CD4-positive, CD25-positive, alpha-beta regulatory T cell (primary cell): ENCODE results near the gene TRIM47. TPM values are rescaled to one million over a fixed set of nuclear protein-coding genes. Genes with fewer than 3 reads are reported as not detected.

Experiments used
- ATAC-seq, 2 donors: fragments of 150-1000 bp; cut with Tn5 transposase; one replicate each; pipeline ENCODE4 v1.10.0; 2021; ENCODE audit warnings: low read depth in 2 of 2, moderate number of reproducible peaks in 2 of 2, moderate library complexity in 1 of 2
- DNase-seq, 3 donors: peaks; one replicate each; pipeline versions ENCODE4 v3.0.0 to v3.0.0-alpha.2; 2012 to 2022; ENCODE audit warnings: mixed read lengths in 1 of 3
- H3K27ac ChIP-seq: one replicate; pipeline ENCODE4 v1.7.0; 2013; ENCODE audit warnings: mild to moderate bottlenecking, low read length; ENCODE audit not compliant: insufficient read depth, poor library complexity, severe bottlenecking
- H3K27me3 ChIP-seq: one replicate; pipeline ENCODE4 v1.7.0; 2013; ENCODE audit warnings: low read length; ENCODE audit not compliant: control insufficient read depth, insufficient read depth
- H3K36me3 ChIP-seq: one replicate; pipeline ENCODE4 v1.7.0; 2013; ENCODE audit warnings: mild to moderate bottlenecking, low read length, moderate library complexity; ENCODE audit not compliant: control insufficient read depth, insufficient read depth
- H3K4me1 ChIP-seq: 2 replicates; pipeline ENCODE4 v1.7.0; 2013; ENCODE audit warnings: mild to moderate bottlenecking, low read length; ENCODE audit not compliant: insufficient read depth, control insufficient read depth, poor library complexity, severe bottlenecking
- H3K4me3 ChIP-seq: one replicate; pipeline ENCODE4 v1.7.0; 2013; ENCODE audit warnings: low read depth, mild to moderate bottlenecking, low read length, moderate library complexity
- H3K9me3 ChIP-seq, 2 experiments: 1 replicate in 1 of 2; 2 replicates in 1 of 2; pipeline ENCODE4 v1.7.0; 2013; ENCODE audit warnings: low read length in 2 of 2, mild to moderate bottlenecking in 1 of 2, moderate library complexity in 1 of 2; ENCODE audit not compliant: control insufficient read depth in 2 of 2
- H3K27ac Mint-ChIP-seq, 3 donors: one replicate each; pipeline ENCODE4 v1.8.0; 2020 to 2022; ENCODE audit warnings: mild to moderate bottlenecking in 3 of 3, mixed read lengths in 3 of 3, moderate library complexity in 2 of 3
- H3K27me3 Mint-ChIP-seq: one replicate; pipeline ENCODE4 v1.8.0; 2022; ENCODE audit warnings: mild to moderate bottlenecking, mixed read lengths
- H3K36me3 Mint-ChIP-seq: one replicate; pipeline ENCODE4 v1.8.0; 2020; ENCODE audit warnings: mixed read lengths
- H3K4me1 Mint-ChIP-seq, 4 donors: one replicate each; pipeline ENCODE4 v1.8.0; 2020 to 2022; ENCODE audit warnings: mixed read lengths in 4 of 4, mild to moderate bottlenecking in 1 of 4
- H3K4me3 Mint-ChIP-seq, 4 donors: one replicate each; pipeline ENCODE4 v1.8.0; 2020 to 2022; ENCODE audit warnings: mild to moderate bottlenecking in 4 of 4, mixed read lengths in 4 of 4, moderate library complexity in 3 of 4
- H3K9me3 Mint-ChIP-seq, 7 donors: one replicate each; pipeline ENCODE4 v1.8.0; 2020 to 2022; ENCODE audit warnings: mixed read lengths in 7 of 7, mild to moderate bottlenecking in 3 of 7, moderate library complexity in 2 of 7
- polyA plus RNA-seq, 4 donors: library from polyadenylated mRNA; unstranded; fragments of 300-500 nt; fragmentation: Illumina TruSeq; gene quantifications; one replicate each; pipeline ENCODE4 v1.2.3, GENCODE V29; 2021
- total RNA-seq: library from RNA; stranded (reverse); gene quantifications from one replicate; pipeline ENCODE4 v1.2.3, GENCODE V29; 2022

The TRIM47 gene
- total and polyA plus RNA-seq, 5 donors from 2014 or later: 3.6 to 16.6 (median 15.2) TPM

DNA sequence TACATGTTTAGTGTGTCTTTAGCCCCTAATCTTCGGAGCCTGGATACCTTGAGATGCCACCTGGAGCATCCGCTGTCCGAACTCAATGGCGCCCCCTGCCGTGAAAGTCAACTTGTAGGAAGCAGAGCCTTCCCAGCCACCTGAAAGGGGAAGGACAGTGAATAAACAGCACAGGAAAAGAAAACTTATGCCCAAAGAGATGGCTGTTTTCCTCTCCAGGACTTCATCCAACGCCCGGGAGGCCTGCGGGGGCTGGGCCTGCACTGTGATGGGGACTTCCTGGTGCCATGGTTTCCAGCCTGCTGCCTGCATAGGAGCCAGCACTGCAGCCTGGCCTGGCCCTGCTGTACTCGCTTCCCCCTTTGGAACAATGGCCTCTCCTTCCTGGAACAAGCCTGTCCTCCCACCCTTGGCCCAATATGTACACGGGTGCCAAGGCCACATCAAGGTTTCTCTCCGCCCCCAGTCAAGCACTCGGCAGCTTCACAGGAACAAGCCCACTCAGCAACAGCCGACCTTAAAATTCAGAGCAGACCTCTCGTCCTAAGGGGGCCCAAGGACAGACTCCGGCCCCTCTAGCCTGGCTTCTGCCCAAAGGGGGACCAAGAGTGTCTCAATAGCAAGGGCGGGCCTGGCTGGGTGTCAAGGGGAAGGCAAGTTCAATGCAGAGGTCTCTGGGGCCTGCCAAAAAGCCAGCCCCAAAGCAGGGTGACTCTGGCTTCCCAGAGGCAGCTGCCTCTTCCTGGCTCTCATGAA lies 29.7 kb downstream of the TRIM47 start:
- H3K27me3 Mint-ChIP-seq: no peaks in the 10 kb centered on the region
- ATAC-seq: no peak

DNA sequence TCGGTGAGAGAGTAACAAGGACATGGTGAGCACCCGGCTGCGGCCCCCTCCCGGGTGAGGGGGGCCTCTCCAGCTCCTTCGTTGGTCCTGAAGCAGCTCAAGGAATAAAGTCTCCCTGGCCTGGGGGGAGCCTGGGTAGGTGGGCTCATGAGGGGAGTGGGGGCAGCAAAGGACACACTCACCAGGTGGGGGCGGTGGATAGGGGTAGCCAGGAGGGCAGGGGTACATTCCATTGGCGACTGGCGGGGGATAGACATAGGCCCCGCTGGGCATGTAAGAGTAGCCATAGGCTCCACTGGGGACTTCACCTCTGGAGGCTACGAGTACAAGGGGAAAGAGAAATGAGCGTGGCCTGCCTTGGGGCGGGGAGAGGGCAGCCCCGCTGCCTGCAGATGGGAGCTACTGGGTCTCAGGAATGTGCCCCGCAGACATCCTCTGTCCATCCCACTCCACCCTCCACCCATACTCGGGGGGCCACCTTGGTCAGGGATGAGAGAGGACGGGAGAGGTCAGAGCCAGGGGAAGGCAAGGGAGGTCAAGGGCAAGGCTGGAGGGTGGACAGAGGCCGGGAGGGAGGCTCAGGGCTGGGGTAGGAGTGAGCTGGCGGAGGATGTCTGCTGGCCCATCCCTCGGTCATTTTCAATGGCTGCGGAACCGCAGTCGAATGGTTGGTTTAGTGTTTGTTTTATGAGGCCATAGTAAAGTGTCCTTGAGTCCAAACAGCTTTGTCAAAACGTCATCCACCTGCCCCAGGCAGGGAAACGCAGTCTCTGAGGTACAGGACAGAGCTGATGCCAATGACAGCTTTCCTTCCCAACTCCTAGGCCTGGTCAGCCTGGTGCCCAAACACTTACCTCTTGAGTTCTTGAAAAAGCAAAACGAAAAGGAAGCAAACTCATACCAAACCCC lies 30.5 kb downstream of the TRIM47 start:
- Histone ChIP-seq H3K27ac (no peak overlapping the region), H3K9me3 (no peaks in the 10 kb centered on the region), H3K36me3 (peaks cover 56% of the 10 kb centered on the region), H3K4me1 (peaks cover 30% of the 10 kb centered on the region), H3K27me3 (no peaks in the 10 kb centered on the region), H3K4me3 (no peak overlapping the region)
- Mint-ChIP-seq H3K4me1 (peaks cover 4 to 42% (median 15%) of the 10 kb centered on the region in 4 donors), H3K27me3 (no peaks in the 10 kb centered on the region), H3K36me3 (peaks cover 16% of the 10 kb centered on the region), H3K9me3 (no peaks in the 10 kb centered on the region), H3K27ac (peak overlapping the region in 2 of 3 donors; percentile 69 to 78), H3K4me3 (peak overlapping the region in 2 of 4 donors; percentile 68 to 97)
- ATAC-seq (no peak), DNase-seq (no peak)

More for the DNA sequence above, 29.7 kb downstream of the TRIM47 start:
- H3K36me3 Mint-ChIP-seq: peaks cover 16% of the 10 kb centered on the region
- H3K27me3 ChIP-seq: no peaks in the 10 kb centered on the region
- peaks cover 56% of the 10 kb centered on the region for H3K36me3 ChIP-seq
- peak overlapping the region in 2 of 4 donors; percentile 68 to 97 for H3K4me3 Mint-ChIP-seq
- peaks cover 31% of the 10 kb centered on the region for H3K4me1 ChIP-seq
- no peak overlapping the region for H3K27ac ChIP-seq
- peak overlapping the region; percentile 32 to 70 (median 69) for H3K27ac Mint-ChIP-seq
- no peaks in the 10 kb centered on the region for H3K9me3 ChIP-seq
- H3K4me3 ChIP-seq: no peak overlapping the region
- H3K9me3 Mint-ChIP-seq: no peaks in the 10 kb centered on the region
- H3K4me1 Mint-ChIP-seq: peaks cover 4 to 45% (median 18%) of the 10 kb centered on the region in 4 donors
- DNase-seq: peak; percentile 67 to 77 (median 70)

DNA sequence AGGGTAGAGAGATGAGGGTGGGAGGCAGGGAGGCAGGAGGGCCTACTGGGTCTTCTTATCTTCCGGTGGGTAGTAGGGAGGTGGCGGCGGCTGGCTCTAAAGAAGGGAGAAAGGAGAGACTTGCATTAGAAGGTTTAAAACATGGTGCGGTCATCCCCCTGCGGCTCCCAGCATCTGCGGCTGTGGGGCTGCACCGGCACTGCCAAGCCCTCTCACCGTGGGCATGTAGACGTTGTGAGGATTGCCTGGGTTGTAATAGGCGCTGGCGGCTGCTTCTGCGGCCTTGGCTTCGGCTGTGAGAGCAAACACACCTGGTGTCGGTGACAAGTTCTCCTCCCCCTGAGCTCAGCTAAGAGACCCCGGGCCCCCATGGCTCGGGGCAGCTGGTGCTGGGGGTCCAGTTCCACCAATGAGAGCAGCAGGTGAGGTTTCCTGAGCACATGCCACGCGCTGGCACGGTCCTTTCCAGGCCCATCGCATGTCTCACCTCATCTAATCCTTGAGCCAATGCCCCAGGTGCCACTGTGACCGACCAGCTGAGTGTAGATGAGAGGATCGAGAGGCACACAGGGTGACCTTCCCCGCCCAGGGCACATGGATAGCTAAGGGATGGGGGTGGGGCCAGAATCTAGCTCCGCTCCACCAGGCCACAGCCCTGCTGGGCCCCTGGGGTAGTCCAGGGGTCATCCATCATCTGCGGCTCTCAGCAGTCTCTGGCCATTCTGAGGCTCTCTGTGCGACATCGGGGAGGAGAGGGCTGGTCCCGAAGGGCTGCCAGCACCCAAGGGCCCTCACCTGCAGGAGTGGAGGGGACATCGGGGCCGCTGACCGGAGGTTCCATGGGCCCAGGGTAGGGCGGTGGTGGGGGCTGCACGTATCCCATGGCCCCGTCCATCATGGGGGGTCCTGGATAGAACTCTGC lies 31.4 kb downstream of the TRIM47 start:
- H3K4me3 Mint-ChIP-seq: peak overlapping the region in 2 of 4 donors; percentile 3 to 58
- DNase-seq (no peak), ATAC-seq (no peak)
- H3K36me3 Mint-ChIP-seq: peaks cover 16% of the 10 kb centered on the region
- Histone ChIP-seq H3K9me3 (no peaks in the 10 kb centered on the region), H3K27me3 (no peaks in the 10 kb centered on the region), H3K4me3 (no peak overlapping the region), H3K4me1 (peaks cover 39% of the 10 kb centered on the region), H3K36me3 (peaks cover 59% of the 10 kb centered on the region), H3K27ac (no peak overlapping the region)
- H3K4me1 Mint-ChIP-seq: peaks cover 4 to 41% (median 14%) of the 10 kb centered on the region in 4 donors
- no peaks in the 10 kb centered on the region for H3K9me3 Mint-ChIP-seq
- peak overlapping the region in 1 of 3 donors; percentile 69 for H3K27ac Mint-ChIP-seq
- no peaks in the 10 kb centered on the region for H3K27me3 Mint-ChIP-seq

DNA sequence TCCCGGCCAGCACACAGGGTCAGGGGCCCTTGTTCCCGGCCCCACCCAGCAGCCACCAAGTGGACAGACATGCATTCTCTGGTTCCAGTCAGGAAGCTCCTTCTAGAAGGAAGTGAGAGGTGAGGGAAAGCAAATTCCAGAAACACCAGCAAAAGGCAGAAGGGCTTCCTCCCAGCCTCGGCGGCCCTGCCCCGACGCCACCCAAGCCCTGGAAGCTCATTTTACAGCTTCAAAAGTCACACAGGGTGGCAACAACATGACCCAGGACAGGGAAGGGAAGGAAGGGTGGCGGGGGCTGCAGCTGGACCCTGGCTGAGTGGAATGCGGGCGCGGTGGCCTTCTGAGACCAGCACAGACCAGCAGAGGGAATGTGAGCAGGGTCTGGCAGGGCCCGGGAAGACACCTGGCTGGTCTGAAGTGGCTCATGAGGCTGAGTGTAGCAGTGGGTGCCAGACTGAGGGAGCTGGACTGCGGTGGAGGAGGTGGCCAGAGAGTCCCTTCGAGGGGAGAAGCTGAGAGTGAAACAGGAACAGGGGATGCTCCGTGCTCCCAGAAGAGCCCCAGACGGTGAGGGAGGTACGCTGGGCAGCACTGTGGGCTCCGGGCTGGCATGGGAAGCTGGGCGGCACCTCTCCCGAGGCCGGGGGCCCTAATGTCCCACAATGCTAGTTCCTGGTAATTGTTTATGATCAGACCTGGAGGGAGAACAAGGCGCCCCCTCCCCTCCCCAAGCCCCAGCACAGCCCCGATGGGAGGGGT lies 32.3 kb downstream of the TRIM47 start:
- no peaks in the 10 kb centered on the region for H3K27me3 ChIP-seq
- Mint-ChIP-seq H3K36me3 (peaks cover 13% of the 10 kb centered on the region), H3K27ac (peak overlapping the region; percentile 41 to 88 (median 52)), H3K9me3 (no peaks in the 10 kb centered on the region), H3K4me1 (peaks cover 4 to 39% (median 11%) of the 10 kb centered on the region in 4 donors), H3K27me3 (no peaks in the 10 kb centered on the region), H3K4me3 (peak overlapping the region in 3 of 4 donors; percentile 48 to 58 (median 52))
- ATAC-seq (no peak), DNase-seq (no peak)
- H3K4me1 ChIP-seq: peaks cover 40% of the 10 kb centered on the region
- no peak overlapping the region for H3K4me3 ChIP-seq
- no peak overlapping the region for H3K27ac ChIP-seq
- no peaks in the 10 kb centered on the region for H3K9me3 ChIP-seq
- H3K36me3 ChIP-seq: peaks cover 54% of the 10 kb centered on the region

DNA sequence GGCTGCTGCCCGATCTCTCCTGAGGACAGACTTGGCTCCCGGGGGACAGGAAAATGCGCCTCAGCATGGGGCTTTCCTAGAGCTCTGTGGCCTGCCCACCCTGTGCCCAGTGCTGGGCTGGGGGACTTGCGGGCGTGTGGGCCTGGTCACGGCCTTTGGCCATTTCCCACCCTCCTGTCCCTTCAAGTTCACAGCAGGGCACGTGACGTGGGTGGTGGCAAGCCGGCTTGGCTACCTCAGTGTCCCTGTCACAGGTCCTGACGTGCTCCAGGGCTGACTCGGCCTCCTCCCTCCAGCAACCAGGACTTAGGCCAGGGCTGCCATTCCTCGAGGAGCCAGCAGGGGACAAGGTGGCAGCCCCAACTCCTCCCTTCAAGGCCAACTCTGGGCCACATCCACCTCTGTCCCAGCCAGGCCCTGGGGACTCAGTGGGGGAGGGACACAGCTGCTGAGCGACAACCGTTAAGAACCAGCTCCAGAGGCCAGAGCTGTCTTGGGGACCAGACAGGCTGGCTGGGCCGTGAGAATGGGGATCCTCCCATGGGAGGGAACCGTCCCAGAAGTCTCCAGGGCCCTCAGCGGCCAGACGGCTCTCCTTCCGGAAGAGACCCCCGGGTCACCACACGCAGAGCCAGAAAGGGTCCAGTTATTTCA lies 33.2 kb downstream of the TRIM47 start:
- H3K36me3 ChIP-seq: peaks cover 54% of the 10 kb centered on the region
- Mint-ChIP-seq H3K36me3 (peaks cover 13% of the 10 kb centered on the region), H3K9me3 (no peaks in the 10 kb centered on the region), H3K4me3 (peak overlapping the region; percentile 52 to 65 (median 55)), H3K27me3 (no peaks in the 10 kb centered on the region), H3K27ac (peak overlapping the region in 2 of 3 donors; percentile 41 to 73), H3K4me1 (peaks cover 4 to 39% (median 11%) of the 10 kb centered on the region in 4 donors)
- H3K27ac ChIP-seq: peak overlapping the region; percentile 91
- H3K4me1 ChIP-seq: peaks cover 43% of the 10 kb centered on the region
- no peaks in the 10 kb centered on the region for H3K27me3 ChIP-seq
- no peaks in the 10 kb centered on the region for H3K9me3 ChIP-seq
- peak; percentile 43 to 48 for ATAC-seq
- H3K4me3 ChIP-seq: no peak overlapping the region
- peak; percentile 35 to 78 (median 35) for DNase-seq

DNA sequence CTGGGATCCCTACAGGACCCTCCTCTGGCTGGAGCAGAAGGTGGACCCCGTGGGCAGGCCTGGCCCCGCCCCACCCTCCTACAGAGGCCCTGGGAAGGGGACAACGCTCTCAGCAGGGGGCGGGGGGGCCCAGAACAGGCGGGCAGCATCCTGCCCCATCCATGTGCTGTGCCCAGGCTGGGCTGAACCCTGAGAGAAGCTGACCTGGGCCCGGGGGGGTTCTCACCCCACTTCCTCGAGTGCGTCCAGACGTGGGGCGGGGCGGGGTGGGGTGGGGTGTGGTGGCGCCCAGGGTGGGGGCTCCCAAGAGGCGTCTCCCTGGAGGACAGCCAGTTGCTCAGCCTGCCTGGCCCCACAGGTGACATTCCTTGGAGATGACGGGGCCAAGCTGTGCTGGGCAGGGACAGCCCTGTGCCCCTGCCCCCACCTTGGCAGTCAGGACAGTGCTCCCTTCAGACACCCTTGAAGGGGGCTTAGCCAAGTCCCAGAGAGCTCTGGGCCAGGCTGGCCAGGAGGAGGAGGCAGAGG lies 33.8 kb downstream of the TRIM47 start:
- H3K4me3 ChIP-seq: peak overlapping the region; percentile 41
- Mint-ChIP-seq H3K4me3 (peak overlapping the region; percentile 91 to 96 (median 94)), H3K4me1 (peaks cover 3 to 37% (median 10%) of the 10 kb centered on the region in 4 donors), H3K27me3 (no peaks in the 10 kb centered on the region), H3K9me3 (no peaks in the 10 kb centered on the region), H3K27ac (peak overlapping the region in 2 of 3 donors; percentile 91 to 98), H3K36me3 (peaks cover 11% of the 10 kb centered on the region)
- peaks cover 54% of the 10 kb centered on the region for H3K36me3 ChIP-seq
- no peaks in the 10 kb centered on the region for H3K27me3 ChIP-seq
- DNase-seq: peak in 1 of 3 donors; percentile 54
- H3K4me1 ChIP-seq: peaks cover 43% of the 10 kb centered on the region
- no peaks in the 10 kb centered on the region for H3K9me3 ChIP-seq
- ATAC-seq: peak in 1 of 2 donors; percentile 2
- peak overlapping the region; percentile 91 for H3K27ac ChIP-seq
